Measurements from ENCODE around the gene EGLN2.

Gene EGLN2

GRCh38 chr19:40786060-40787037 lies 12.6 kb upstream of the EGLN2 start:
- DNase-seq (ENCODE audit: low spot score) = no peak
- TF ChIP-seq, protein P1, sequence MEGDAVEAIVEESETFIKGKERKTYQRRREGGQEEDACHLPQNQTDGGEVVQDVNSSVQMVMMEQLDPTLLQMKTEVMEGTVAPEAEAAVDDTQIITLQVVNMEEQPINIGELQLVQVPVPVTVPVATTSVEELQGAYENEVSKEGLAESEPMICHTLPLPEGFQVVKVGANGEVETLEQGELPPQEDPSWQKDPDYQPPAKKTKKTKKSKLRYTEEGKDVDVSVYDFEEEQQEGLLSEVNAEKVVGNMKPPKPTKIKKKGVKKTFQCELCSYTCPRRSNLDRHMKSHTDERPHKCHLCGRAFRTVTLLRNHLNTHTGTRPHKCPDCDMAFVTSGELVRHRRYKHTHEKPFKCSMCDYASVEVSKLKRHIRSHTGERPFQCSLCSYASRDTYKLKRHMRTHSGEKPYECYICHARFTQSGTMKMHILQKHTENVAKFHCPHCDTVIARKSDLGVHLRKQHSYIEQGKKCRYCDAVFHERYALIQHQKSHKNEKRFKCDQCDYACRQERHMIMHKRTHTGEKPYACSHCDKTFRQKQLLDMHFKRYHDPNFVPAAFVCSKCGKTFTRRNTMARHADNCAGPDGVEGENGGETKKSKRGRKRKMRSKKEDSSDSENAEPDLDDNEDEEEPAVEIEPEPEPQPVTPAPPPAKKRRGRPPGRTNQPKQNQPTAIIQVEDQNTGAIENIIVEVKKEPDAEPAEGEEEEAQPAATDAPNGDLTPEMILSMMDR (IDR thresholded peaks at IDR 0.05; ENCODE audit: extremely low read depth, missing control alignments) = no peak

- TF ChIP-seq, protein P1 (IDR thresholded peaks at IDR 0.05; ENCODE audit: extremely low read depth, missing control alignments) = no peak
- no peak for DNase-seq (ENCODE audit: low spot score)
These were observed 7.6 kb upstream of the EGLN2 start for GRCh38 chr19:40791349-40791748.

- no peak for DNase-seq (ENCODE audit: low spot score)
- TF ChIP-seq, protein P1 (IDR thresholded peaks at IDR 0.05; ENCODE audit: extremely low read depth, missing control alignments) = no peak
These were observed 7.0 kb upstream of the EGLN2 start for GRCh38 chr19:40791996-40792395.

DNA sequence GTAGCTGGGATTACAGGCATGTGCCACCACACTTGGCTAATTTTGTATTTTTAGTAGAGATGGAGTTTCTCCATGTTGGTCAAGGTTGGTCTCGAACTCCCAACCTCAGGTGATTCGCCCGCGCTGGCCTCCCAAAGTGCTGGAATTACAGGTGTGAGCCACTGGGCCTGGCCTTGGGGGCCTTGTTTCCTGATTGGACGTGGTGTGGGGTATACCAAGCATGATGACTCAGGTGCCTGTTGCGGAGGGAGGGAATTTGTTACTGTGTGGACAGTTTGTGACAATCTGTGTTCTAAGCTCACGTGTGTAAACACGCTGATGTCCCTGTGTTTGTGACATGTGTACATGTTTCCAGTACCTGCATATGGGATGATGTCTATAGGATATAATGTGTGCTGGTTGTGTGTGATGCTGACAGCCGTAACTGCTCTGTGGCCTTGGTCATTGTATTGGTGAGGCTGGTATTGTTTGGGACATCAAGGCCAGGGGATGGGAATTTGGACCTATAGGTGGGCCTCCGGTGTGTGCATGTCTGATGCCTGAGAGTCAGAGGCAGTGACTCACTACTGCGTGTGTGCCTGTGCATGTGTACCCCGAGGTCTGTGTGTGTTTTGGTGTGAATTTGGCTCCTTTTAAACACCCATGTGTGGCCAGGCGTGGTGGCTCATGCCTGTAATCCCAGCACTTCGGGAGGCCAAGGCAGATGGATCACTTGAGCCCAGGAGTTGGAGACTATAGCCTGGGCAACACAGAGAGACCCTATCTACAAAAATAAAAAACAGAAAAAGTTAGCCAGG lies 1.6 kb upstream of the EGLN2 start:
- TF ChIP-seq, protein P1 (IDR thresholded peaks at IDR 0.05; ENCODE audit: extremely low read depth, missing control alignments) = no peak
- no peak for DNase-seq (ENCODE audit: low spot score)

DNA sequence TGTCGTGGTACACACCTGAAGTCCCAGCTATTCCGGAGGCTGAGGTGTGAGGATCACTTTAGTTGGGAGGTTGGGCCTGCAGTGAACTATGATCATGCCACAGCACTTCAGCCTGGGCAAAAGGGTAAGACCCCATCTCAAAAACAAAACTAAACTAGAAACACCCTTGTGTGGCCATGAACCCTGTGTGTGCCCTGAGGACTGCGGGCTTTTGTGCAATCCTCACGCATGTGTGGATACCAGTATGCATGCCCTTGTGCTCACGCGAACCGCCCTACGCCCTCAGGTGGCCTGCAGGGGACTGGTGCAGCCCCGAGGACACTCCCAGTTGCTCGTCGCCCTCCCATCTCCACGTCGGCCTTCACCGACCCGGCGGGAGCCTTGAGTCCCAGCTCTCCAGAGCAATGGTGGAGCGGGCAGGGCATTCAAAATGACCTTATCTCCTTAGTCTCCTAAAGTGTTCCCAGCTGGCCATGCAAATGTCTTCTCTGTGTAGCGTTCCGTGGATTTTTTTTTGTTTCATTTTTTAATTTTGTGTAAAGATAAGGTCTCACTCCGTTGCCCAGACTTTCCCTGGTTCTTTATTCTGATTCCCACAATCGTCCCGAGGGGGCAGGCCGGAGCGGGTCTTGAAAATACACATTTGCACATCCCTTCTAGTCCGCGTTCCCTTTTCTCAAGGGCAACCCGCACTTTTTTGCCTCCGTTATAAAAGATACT lies 868 bp upstream of the EGLN2 start:
- DNase-seq (ENCODE audit: low spot score) = peak; percentile 79
- TF ChIP-seq, protein P1 (IDR thresholded peaks at IDR 0.05; ENCODE audit: extremely low read depth, missing control alignments) = no peak

DNA sequence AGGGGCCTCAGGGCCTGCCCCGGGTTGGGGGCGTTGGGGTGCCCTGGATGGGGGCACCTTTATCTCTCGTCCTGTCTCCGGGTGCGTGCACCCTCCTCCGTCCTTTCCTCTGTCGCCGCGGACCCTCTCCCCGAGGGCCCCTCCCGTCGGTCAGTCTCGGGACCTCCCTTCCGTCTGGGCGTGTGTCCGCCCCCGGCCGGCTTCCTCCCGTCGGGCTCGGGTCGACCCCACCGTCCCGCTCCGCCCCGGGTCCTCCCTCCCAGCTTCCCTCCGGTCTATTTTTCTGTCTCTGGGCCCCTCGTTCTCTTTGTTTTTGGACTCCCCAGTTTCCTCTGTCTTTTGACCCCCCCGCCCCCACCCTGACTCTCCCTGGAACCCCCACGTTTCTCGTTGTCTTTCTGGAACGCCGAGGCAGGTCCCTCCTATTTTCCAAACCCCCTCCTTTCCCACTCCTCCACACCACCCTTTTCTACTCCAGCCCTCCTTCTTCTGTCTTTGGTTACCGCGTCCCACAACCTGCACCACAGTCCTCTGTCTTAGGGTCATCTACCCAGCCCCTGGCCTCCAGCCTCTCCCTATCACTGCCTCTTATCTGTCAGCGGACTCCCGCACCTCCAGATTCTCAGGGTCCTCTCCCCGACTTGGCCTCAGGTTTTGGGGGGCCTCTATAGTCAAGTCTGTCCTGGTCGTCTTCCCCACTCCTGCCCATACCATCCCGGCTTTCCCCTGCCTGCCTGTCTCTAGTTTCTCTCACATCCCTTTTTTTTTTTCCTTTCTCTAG lies 757 bp downstream of the EGLN2 start:
- TF ChIP-seq, protein P1 (IDR thresholded peaks at IDR 0.05; ENCODE audit: extremely low read depth, missing control alignments) = no peak
- DNase-seq (ENCODE audit: low spot score) = peak; percentile 68
